Activated B cell treated with CpG ODN at 0.5 μM for 24 hours (primary cell): ENCODE measurements around the gene SORL1. TPM values are rescaled to one million over a fixed set of nuclear protein-coding genes. Genes with fewer than 3 reads are reported as not detected.

Source experiments
- ATAC-seq: fragments of 200-7000 bp; cut with Tn5 transposase; one replicate; pipeline ENCODE4 v1.10.0; 2021; ENCODE audit warnings: low read depth, mild to moderate bottlenecking, moderate library complexity
- CTCF ChIA-PET: fragments of 350-600 bp; sonication (Branson Sonifier 250); formaldehyde crosslinking; loops from one replicate; lab custom pipeline; 2021; ENCODE audit warnings: antibody characterized with exemption; lab: Charles Lee
- POLR2A ChIA-PET: fragments of 350-600 bp; sonication (Branson Sonifier 250); formaldehyde crosslinking; loops from one replicate; lab custom pipeline; 2021; ENCODE audit warnings: antibody characterized with exemption; lab: Charles Lee
- DNase-seq: peaks from one replicate; pipeline ENCODE4 v3.0.0; 2022
- H3K27ac Mint-ChIP-seq: one replicate; pipeline ENCODE4 v1.8.0; 2020; ENCODE audit warnings: mixed read lengths
- H3K27me3 Mint-ChIP-seq: one replicate; pipeline ENCODE4 v1.8.0; 2021; ENCODE audit warnings: mixed read lengths
- H3K36me3 Mint-ChIP-seq: one replicate; pipeline ENCODE4 v1.8.0; 2021; ENCODE audit warnings: low read depth, mixed read lengths
- H3K4me1 Mint-ChIP-seq: one replicate; pipeline ENCODE4 v1.8.0; 2021; ENCODE audit warnings: mixed read lengths
- H3K4me3 Mint-ChIP-seq: one replicate; pipeline ENCODE4 v1.8.0; 2020; ENCODE audit warnings: mild to moderate bottlenecking, mixed read lengths
- H3K9me3 Mint-ChIP-seq: one replicate; pipeline ENCODE4 v1.8.0; 2020; ENCODE audit warnings: mixed read lengths
- intact Hi-C: fragments of 100-400 bp; cut with micrococcal nuclease; formaldehyde crosslinking; loops from one replicate; pipeline ENCODE4 v1.15.1; 2024
- total RNA-seq: library from RNA; stranded (reverse); gene quantifications from 2 replicates; pipeline ENCODE4 v1.2.3, GENCODE V29; 2022
- TF ChIP-seq, protein P1 (sequence below): fragments of 200-600 bp; IDR thresholded peaks from one replicate; pipeline ENCODE4 v1.8.0; 2022; ENCODE audit warnings: antibody characterized with exemption, mild to moderate bottlenecking

Gene SORL1
- total RNA-seq, 1 donor from 2014 or later, result 180 TPM

DNA sequence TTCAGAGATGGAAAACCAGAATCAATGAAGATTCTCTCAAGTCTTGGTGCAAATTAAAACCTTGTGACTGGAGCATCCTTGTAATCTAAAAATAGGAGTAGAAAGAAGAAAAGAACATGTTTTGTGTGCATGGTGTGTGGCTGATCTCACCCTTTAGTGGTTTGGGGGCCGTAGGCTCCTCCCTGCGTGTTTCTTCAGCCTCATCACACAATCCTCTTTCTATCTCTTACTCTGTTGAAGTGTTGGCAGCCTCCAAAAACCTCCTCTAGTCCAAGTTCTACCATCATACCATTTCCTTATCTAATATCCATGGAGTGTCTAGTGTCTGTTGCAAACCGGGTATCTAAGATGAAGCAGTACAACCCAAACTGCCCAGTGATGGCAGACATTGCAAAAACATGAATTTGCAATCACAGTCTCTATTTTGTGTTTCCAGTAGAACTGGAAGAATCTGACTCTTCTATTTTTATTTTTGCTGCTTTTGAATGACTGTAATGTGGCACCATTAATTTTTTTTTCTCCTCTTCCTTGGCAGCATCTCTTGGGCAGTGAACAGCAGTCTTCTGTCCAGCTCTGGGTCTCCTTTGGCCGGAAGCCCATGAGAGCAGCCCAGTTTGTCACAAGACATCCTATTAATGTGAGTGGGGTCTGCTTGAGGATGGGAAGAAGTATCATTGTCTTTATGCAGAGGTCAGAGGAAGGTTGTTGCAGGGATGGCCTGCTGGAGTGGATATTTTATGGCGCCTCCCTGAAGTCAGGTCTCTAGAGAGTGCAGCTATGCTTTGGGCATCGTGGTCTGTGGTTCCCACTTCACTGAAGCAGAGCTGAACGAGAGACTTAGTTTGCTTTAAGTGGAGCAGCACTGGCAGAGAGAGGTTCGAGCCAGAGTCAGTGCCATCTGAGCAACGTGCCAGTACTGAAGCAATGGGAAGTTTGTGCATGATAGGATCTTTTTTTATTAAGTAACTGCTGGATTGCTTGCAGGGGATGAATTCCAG, 60.7 kb downstream of the SORL1 start:
- TF ChIP-seq, protein P1, sequence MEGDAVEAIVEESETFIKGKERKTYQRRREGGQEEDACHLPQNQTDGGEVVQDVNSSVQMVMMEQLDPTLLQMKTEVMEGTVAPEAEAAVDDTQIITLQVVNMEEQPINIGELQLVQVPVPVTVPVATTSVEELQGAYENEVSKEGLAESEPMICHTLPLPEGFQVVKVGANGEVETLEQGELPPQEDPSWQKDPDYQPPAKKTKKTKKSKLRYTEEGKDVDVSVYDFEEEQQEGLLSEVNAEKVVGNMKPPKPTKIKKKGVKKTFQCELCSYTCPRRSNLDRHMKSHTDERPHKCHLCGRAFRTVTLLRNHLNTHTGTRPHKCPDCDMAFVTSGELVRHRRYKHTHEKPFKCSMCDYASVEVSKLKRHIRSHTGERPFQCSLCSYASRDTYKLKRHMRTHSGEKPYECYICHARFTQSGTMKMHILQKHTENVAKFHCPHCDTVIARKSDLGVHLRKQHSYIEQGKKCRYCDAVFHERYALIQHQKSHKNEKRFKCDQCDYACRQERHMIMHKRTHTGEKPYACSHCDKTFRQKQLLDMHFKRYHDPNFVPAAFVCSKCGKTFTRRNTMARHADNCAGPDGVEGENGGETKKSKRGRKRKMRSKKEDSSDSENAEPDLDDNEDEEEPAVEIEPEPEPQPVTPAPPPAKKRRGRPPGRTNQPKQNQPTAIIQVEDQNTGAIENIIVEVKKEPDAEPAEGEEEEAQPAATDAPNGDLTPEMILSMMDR, result no peak
- intact Hi-C loops, result no loop called here
- H3K27me3 Mint-ChIP-seq, result no peaks in the 10 kb centered on the region
- ATAC-seq (no peak), DNase-seq (no peak)
- H3K4me3 Mint-ChIP-seq, result no peak overlapping the region
- peaks cover 1% of the 10 kb centered on the region for H3K9me3 Mint-ChIP-seq
- CTCF ChIA-PET, result interaction anchor here (0.9 kb wide), 1 partner anchor 191 kb away, joined by 4 read pairs; no protein-coding TSS in a partner anchor
- POLR2A ChIA-PET, result no interaction called here
- peaks cover 19% of the 10 kb centered on the region for H3K4me1 Mint-ChIP-seq
- H3K27ac Mint-ChIP-seq, result no peak overlapping the region
- peaks cover 80% of the 10 kb centered on the region for H3K36me3 Mint-ChIP-seq

- ATAC-seq (no peak), DNase-seq (no peak)
- intact Hi-C loops, result no loop called here
- H3K9me3 Mint-ChIP-seq, result no peaks in the 10 kb centered on the region
- POLR2A ChIA-PET, result no interaction called here
- H3K27me3 Mint-ChIP-seq, result no peaks in the 10 kb centered on the region
- H3K27ac Mint-ChIP-seq, result no peak overlapping the region
- H3K4me1 Mint-ChIP-seq, result peaks cover 25% of the 10 kb centered on the region
- no peak overlapping the region for H3K4me3 Mint-ChIP-seq
- peaks cover 82% of the 10 kb centered on the region for H3K36me3 Mint-ChIP-seq
- CTCF ChIA-PET, result interaction anchor here (1.4 kb wide), 1 partner anchor 78 kb away, joined by 3 read pairs; no protein-coding TSS in a partner anchor
- TF ChIP-seq, protein P1, result no peak
Measured at GRCh38 chr11:121513807-121514206, 61.7 kb downstream of the SORL1 start.

DNA sequence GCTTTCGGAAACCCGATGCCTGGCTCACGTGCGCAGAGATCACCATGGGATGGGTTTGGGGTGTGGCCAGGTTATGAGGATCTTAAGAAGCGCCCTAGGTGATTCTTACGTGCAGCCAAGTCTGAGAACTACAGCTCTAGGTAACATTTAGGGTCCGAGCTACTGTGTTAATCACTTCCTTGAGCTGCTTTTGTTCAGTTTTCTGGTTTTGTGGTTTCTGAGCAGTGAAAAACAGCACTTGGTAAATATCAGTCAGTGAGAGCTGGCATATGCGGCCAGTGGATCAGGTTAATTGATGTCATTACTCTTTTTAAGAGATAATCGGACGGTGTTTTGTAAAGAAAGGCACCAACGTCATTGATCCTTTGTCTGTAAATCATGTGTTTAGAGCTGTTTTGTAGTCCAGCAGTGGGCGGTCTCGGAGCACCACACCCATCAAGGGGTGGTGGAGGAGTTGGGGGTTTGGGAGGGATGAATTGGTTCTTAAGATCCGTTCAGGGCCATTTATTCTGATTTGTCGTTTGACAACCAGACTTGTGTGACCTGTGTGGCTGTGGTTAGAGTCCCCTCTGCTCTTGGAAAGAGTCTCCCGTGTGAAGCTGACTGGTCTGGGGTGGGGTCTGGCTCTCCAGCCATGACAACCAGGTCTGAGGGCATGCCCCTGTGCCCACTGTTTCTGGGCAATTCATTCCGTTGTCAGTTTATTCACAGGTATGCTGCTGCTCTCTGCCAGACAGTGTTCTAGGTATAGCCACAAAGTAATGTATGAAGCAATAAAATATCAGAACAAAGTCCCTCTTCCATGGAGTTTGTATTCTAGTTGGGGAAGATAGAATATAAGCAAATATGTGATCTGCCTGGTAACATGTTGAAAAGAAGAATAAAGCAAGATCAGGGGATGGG, 62.6 kb downstream of the SORL1 start:
- CTCF ChIA-PET, result interaction anchor here (1.4 kb wide), 1 partner anchor 77 kb away, joined by 3 read pairs; no protein-coding TSS in a partner anchor

DNA sequence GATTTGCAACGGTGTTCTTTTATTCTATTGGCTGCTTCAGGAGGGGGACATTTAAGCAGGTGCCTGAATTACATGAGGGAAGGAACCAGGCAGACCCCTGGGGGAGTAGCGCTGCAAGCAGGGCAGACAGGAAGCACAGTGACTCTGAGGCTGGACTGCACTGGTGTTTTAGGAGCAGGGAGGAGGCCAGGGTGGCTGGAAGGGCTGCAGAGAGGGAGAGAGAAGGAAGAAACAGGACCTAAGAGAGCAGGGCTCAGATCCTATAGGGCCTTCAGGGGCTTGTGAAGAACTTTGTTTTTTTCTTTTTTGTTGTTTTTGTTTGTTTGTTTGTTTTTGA, 63.2 kb downstream of the SORL1 start:
- ChIA-PET CTCF (interaction anchor here (1.4 kb wide), 1 partner anchor 76 kb away, joined by 3 read pairs; no protein-coding TSS in a partner anchor), POLR2A (no interaction called here)
- no peak overlapping the region for H3K4me3 Mint-ChIP-seq
- no peak overlapping the region for H3K27ac Mint-ChIP-seq
- H3K36me3 Mint-ChIP-seq, result peaks cover 80% of the 10 kb centered on the region
- H3K9me3 Mint-ChIP-seq, result no peaks in the 10 kb centered on the region
- H3K27me3 Mint-ChIP-seq, result no peaks in the 10 kb centered on the region
- ATAC-seq, result no peak
- no peak for DNase-seq
- peaks cover 29% of the 10 kb centered on the region for H3K4me1 Mint-ChIP-seq
- TF ChIP-seq, protein P1, result no peak
- intact Hi-C loops, result no loop called here

More for the DNA sequence above, 62.6 kb downstream of the SORL1 start:
- no peak for ATAC-seq
- H3K36me3 Mint-ChIP-seq, result peaks cover 82% of the 10 kb centered on the region
- POLR2A ChIA-PET, result no interaction called here
- H3K4me3 Mint-ChIP-seq, result no peak overlapping the region
- H3K9me3 Mint-ChIP-seq, result no peaks in the 10 kb centered on the region
- TF ChIP-seq, protein P1, result no peak
- no peak for DNase-seq
- no peaks in the 10 kb centered on the region for H3K27me3 Mint-ChIP-seq
- peaks cover 25% of the 10 kb centered on the region for H3K4me1 Mint-ChIP-seq
- intact Hi-C loops, result no loop called here
- no peak overlapping the region for H3K27ac Mint-ChIP-seq
